Endothelial cell of hepatic sinusoid (primary cell): ENCODE measurements around the gene AHCY.

ENCODE experiments used
- in situ Hi-C: cut with HindIII; loops from 2 replicates; pipeline ENCODE4 v1.10.0; 2017; ENCODE audit warnings: low sequenced_read_pairs

AHCY gene

DNA sequence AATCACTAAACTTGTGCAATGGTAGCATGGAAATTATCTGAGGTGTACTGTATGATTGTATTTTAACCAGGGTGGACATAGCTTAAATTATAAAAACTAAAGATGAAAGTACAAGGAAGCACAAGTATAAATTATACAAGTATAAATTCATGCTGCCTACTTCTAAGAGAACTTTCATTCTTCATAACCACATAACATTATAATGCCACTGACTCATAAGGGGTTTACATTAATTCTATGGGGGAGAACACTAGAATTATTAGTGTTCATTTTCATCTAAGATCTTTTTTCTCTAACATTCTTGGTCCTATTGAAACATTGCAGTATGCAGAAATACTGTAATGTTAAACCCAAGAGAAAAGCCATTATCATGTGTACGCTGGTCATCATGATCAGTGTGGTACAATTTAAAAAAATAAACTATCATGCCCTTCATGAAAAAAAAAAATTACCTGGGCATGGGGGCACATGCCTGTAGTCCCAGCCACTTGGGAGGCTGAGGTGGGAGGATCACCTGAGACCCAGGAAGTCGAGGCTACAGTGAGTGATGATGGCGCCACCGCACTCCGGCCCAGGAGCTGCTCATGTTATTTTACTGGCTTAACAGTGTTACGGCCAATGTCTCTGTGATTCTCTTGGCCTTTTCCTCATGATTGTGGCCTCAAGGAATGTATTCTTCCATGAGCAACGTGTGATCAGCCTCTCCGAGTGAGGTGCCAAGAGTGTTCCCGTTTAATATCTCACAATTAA is 25.9 kb upstream of the AHCY start:
- in situ Hi-C loops, result loop anchor here (25.0 kb wide), 1 partner anchor 183 kb away; the partner anchor contains the start of gene DYNLRB1

DNA sequence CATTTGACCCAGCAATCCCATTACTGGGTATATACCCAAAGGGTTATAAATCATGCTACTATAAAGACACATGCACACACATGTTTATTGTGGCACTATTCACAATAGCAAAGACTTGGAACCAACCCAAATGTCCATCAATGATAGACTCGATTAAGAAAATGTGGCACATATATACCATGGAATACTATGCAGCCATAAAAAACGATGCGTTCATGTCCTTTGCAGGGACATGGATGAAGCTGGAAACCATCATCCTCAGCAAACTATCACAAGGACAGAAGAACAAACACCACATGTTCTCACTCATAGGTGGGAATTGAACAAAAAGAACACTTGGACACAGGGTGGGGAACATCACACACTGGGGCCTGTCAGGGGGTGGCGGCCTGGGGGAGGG is 25.1 kb upstream of the AHCY start:
- in situ Hi-C loops, result loop anchor here (25.0 kb wide), 1 partner anchor 184 kb away; the partner anchor contains the start of gene DYNLRB1

DNA sequence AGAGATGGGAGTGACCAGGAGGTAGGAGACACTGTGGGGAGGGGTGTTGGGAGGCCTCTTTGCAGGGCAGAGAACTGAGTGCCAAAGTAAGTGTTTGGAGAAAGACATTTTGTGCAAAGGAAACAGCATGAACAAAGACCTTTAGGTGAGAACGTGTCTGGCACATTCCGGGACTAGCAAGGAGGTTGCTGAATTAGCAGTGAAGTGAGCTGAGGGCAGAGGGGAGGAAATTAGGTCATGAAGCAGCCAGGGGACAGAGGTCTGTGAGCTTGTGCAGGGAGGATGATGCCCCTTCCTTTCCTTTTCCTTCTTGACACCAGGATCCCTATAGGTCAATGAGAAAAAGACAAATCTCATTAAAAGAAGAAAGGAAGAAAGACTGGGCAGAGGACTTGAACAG is 21.4 kb upstream of the AHCY start:
- in situ Hi-C loops, result no loop called here

DNA sequence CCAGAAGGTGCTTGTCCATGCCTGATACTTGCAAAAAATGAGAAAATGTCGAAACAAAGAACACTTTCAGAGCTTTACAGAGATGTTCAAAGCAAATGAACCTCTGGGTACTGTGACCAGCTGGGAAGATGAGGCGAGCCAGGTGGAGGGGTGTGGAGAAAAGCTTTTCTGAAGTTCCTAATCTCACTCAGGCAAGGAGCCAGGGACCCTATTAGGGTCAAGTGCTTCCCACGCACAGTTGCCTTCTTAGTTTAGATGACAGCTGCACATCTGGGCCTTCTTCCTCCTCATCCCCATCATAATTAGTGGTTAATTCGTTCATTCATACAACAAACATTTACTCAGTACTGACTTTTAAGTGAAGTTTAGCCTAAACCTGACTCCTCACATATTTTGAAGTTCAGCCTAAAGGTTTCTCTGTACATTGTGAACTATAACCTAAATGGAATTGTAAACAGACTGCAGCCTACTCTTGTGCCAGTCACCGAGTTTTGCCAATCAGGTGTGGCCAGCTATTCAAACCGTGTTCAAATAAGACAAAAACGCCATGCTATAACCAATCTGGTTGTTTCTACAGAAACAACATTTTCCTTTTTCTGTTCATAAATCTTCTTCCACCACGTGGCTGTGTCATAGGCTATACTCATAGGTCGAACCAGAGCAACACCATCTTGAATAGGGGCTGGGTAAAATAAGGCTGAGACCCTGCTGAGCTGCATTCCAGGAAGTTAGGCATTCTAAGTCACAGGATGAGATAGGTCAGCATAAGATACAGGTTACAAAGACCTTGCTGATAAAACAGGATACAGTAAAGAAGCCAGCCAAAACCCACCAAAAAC is 19.3 kb upstream of the AHCY start:
- in situ Hi-C loops, result no loop called here

DNA sequence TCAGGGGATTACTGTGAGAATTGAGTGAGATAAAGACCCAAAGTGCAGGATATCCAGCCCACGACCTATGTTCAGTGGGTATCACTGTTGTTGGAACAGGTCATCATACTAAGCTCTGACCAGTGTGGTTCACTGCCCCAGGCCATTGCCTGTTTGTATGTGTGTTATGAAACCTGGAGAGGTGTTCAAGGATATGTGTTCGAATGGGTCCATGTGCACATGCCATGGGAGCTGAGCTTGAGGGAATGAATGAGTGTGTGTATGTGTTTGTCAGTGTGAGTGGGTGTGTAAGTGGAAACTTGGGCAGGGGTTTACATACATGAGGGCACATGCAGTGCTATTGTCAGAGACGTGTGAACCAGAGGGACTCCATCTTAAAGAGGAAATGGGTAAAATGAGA is 17.7 kb upstream of the AHCY start:
- in situ Hi-C loops, result no loop called here

DNA sequence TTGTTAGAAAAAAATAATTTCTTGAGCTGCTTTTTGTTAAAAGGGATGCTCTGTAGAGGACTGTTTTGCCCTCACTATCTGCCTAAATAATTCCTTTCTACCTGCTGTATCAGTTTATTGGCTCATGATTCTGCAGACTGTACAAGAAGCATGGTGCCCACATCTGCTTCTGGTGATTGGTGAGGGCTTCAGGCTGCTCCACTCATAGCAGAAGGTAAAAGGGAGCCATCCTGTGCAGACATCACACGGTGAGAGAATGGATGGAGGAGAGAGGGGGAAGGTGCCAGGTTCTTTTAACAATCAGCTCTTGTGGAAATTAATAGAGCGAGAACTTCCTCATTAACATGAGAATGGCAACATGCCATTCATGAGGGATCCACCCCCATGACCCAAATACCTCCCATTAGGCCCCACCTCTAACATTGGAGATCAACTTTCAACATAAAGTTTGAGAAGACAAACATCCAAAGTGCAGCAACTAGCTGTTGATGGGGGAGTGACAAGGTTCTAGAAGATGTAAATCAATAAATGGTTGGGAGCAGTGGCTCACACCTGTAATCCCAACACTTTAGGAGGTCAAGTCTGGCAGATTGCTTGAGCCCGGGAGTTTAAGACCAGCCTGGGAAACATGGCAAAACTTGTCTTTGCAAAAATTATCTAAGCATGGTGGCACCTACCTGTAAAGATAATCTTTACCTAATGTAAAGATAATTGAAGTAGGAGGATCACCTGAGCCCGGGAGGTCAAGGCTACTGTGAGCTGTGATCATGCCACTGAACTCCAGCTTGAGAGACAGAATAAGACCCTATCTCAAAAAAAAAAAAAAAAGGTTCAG is 15.7 kb upstream of the AHCY start:
- in situ Hi-C loops, result no loop called here

DNA sequence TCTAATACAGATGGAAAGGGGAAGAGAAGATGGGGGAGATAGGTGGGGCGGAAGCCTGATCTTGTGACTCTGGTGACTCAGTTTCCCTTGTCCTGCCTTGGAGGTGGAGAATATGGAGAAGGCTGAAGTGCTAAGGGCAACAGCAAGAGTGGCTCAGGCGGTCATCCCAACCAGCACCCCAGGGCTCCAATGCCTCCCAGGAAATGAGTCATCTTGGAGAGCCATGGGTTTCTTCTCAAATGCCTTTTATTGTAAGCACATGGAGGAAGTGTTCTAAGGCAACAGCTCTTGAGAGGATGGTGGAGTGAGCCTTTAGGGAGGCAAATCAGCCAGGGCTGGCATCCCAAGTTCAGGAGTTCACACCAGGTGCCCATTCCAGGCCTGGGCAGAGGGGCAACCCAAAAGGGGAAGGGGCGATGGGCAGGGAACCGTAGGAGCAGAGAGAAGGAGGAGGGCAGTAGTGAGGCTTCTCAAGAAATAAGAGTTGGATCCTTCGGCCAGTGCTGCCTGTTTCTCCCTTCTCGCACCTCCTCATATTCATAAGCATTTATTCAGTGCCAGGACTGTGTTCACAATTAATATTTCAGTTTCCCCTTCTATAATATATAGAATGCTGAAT is 13.2 kb upstream of the AHCY start:
- in situ Hi-C loops, result no loop called here

DNA sequence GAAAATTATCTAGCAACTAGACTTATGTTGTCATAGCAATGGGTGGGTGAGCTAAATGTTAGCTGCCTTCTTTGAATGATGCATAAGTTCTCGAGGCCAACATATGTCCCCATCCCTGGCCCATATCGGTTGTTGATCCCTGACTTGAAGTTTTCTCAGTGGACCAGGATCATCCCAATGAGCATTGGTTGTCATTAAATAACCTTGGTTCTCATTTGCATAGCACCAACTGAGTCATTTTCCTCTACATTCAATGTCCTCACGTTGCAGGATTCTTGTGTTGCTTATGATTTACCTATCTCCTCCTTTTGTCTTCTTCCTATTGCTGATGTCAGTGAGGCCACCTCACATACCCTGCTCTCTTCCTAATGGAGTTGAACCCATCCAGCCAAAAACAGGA is 12.1 kb upstream of the AHCY start:
- in situ Hi-C loops, result no loop called here

DNA sequence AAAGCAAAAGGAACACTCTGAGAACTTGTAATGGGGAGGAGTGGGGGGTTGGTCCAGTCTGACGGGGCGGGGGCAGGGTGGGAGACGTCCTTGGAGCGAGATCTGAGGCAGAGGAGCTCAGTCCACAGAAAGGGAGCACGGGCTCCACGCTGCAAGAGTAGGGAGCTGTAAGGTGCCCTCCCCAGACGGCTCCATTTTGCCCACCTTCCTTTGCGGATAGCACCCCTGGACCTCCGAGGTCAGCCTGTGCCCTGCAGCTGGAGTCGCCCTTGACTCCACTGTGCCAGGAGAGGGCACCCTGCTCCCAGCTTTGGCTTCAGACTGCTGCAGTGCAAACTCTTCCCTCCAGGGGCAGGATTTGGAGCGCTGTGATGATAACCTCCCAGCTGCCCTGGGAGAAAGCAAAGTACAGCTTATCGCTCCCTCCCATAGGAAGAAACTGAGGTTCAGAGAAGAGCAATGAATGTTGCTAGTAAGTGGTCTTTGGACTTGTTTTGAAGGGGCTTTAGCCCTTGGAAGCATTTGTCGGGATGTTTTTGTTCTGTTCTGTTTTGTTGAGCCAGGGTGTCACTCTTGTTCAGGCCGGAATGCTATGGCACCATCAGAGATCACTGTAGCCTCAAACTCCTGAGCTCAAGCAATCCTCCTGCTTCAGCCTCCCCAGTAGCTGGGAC is 9.5 kb upstream of the AHCY start:
- in situ Hi-C loops, result no loop called here

DNA sequence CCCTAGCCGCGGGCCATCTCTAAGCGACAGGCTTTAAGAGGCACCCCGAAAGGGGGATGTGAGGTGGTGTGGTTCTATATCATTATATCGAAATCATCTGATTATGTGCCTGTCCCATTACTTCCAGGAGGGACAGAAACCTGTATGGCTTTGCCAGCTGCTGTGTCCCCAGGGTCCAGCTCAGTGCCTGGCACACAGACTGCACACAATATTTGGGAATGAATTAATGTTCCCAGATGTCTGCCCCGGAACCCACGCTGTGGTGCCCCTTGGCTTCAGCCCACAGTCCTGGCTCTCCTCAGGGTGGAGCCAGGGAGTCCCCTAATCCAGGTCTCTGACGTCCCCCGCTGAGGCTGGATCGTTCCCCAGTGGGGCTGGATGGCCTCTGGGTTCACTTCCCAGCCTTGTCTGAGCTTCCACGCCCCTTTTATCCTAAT is 8.9 kb upstream of the AHCY start:
- in situ Hi-C loops, result no loop called here

DNA sequence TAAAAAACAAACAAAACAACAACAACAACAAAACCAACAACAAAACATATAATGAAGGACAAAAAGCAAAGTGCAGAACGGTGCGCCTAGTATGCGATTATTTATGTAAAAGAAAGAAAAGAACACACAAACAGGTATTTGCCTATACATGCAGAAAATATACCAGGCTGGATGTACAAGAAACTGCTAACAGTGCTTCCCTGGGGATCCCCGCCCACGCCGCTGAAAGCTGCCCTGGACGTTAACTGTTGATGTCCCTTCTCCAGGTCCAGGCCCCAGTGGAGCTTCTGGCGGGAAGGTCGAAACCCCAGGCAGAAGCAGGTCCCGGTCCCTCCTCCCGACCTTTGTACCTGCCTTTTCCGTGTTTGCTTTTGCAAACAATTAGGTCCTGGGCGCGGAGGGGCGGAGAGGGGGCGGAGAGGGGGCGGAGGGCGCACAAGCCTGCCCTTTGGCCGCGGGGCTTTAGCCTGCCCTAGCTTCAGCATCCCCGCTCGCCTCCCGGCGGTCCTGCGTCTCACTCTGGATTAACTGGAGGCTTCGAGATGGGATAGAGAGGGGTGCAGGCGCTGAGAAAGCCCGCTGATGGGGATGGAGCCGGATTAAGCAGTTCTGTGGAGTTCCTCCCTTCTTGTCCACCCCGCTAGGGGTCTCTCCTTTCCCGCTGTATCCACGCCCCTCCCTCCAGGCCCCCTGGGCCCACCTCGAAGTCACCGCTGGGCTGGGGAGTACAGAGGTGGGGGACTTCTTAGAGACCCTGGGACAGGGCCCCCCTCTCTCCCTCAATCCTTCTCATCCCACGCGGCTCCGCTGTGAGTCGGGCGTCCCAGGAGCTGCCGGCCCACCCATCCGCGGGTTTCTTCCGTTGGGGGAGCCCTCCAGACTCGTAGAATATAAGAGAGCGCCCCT is 8.2 kb upstream of the AHCY start:
- in situ Hi-C loops, result no loop called here

DNA sequence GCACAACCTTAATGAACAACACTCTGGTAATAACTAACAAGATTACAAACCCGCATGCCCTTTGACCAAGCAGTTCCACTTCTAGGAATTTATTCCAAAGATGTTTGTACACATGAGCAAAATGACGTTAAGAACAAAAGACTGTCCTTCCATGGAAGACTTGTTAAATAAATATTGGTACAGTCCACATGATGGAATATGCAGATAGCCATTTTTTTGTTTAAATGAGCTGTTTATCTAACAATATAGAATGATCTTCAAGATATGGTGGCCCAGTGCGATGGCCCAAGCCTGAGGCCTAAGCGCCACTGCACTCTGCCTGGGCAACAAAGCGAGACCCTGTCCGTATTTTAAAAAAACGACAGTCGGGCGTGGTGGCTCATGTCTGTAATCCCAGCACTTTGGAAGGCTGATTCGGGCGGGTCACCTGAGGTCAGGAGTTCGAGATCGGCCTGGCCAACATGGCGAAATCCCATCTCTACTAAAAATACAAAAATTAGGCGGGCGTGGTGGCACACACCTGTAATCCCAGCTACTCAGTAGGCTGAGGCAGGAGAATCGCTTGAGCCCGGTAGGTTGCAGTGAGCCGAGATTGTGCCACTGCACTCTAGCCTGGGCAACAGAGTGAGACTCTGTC is 7.4 kb upstream of the AHCY start:
- in situ Hi-C loops, result no loop called here

DNA sequence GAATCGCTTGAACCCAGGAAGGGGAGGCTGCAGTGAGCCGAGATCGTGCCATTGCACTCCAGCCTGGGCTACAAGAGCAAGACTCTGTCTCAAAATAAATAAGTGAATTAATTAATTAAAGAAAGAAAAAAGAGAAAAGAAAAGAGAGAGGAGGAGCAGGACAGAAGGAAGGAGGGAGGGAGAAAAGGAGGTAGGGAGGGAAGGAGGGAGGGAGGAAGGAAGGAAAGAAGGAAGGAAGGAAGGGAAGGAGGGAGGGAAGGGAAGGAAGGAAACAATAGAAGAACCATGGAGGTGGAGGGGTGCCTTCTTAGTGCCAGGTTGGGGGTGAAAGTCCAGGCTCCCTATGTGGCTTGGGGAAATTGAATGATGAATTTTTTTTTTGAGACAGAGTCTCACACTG is 6.5 kb upstream of the AHCY start:
- in situ Hi-C loops, result no loop called here

DNA sequence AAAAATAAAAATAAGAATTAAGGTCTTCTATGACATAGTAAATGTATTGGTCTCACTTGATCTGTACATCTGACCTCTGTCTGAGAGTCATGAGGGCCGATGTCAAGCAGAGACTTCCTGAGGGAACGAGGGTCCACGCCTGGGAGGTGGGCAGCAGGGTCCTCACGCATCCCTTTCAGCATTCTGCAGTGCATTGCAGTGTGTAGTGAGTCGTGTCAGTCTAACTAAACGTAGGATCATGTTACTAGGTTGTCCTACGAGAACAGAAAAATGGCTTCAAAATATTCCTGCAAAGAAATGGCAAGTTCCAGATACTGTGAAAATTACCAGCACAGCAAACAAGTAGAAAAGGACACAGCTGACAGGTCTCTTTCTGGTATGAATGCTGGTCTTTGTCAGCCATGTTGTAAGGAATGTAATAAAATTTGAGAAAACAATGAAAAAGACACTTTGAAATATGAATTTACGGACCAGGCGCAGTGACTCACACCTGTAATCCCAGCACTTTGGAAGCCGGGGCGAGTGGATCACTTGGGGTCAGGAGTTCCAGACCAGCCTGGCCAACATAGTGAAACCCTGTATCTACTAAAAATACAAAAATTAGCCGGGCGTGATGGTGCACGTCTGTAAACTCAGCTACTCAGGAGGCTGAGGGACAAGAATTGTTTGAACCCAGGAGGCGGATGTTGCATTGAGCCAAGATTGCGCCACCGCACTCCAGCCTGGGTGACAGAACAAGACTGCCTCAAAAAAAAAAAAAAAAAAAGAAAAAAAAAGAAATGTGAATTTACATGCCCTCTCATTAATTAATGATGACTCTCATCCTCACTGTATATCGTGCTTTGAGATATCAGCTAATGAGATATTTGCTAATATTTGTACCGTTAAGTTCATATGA is 2.4 kb upstream of the AHCY start:
- in situ Hi-C loops, result no loop called here

DNA sequence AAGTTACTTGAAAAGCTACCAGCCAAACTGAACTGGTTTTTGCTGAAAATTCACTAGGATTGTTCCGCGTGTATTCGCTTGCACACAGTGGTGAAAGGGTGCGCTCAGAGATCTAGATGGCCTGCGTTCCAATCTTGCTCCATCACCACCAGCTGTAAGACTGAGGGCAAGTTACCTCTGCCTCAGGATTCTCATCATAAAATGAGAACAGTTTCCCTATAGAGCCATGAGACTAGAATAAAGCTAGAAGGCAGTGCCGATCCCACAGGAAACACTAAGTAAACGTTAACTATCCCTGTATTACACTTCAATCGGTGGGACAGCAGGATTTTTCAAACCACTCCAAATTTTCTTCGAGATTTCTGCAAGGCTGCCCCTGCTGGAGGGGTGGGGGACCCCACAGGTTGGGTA is 838 bp downstream of the AHCY start:
- in situ Hi-C loops, result no loop called here

DNA sequence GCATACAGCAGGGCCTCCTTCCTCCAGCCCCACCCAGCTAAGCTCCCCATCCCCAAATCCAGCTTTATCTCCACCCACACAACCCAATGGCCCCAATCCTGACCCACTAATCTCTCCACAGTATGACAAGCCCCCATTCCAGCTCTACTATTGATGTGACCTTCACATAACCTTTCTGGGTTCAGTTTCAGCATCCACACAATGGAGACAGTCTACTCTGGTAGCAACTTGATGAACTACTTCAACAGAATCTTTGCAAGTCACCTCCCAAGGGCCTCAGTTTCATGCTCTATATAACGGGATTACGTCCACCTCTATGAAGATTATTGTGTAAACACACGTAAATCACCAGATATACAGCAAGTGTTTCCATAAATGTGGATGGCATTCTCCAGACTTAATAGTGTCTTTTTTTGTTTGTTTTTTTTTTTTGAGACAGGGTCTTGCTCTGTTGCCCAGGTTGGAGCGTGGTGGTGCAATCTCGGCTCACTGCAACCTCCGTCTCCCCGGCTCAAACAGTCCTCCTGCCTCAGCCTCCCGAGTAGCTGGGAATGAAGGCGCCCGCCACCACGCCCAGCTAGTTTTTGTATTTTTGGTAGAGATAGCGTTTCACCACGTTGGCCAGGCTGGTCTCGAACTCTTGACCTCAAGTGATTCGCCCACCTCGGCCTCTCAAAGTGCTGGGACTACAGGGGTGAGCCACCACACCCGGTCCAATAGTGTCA is 1.4 kb downstream of the AHCY start:
- in situ Hi-C loops, result no loop called here
